Testis (tissue), 2 donors: Measurements from ENCODE around the gene ME2.

Experiments
- CTCF ChIP-seq, 3 experiments: fragments of 450-650 bp in 2 of 3; fragments of 200-600 bp in 1 of 3; sonication (generic) in 1 of 3; IDR thresholded peaks; one replicate each; pipeline ENCODE4 v1.5.1; 2016 to 2019; ENCODE audit warnings: antibody characterized with exemption in 3 of 3, mild to moderate bottlenecking in 2 of 3, moderate library complexity in 1 of 3
- POLR2A ChIP-seq: fragments of 450-650 bp; IDR thresholded peaks from one replicate; pipeline ENCODE4 v1.6.1; 2017; ENCODE audit warnings: antibody characterized with exemption, mild to moderate bottlenecking, moderate library complexity

DNA sequence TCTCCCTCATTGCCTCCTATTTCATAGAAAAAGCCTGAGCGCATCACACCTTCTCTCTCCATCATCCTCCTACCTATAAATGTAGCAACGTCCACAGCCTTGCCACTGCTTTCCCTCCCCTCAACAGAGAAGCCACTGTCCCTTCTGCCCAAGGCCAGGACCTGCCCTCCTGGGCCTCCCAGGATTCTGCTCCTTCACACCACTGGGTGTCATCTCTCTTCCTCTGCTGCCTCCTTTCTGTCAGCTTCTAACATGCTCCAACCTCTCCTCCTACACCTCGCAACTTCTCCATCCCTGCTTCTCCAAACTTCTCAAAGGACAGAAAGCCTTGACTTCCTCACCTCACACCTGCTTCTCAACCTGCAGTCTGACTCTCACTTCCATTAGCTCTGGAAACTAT, 21.2 kb upstream of the ME2 start:
- peak in 1 of 3 experiments; percentile 4 for TF ChIP-seq CTCF (IDR thresholded peaks at IDR 0.05)
- no peak for TF ChIP-seq POLR2A
